HG02763 (cell line): Measurements from ENCODE around the gene CCL8.

Experiments used
- ATAC-seq: cut with Tn5 transposase; IDR thresholded peaks from one replicate; pipeline ENCODE4 v1.9.1; 2021; ENCODE audit warnings: mild to moderate bottlenecking, moderate library complexity; ENCODE audit not compliant: unreplicated experiment

The CCL8 gene

GRCh38 chr17:34319039-34319483, at the start of gene CCL8:
TSS of gene CCL8 (plus strand) at chr17:34319435. CDS start at chr17:34319502, 67 bp downstream.
- ATAC-seq, result no peak

DNA sequence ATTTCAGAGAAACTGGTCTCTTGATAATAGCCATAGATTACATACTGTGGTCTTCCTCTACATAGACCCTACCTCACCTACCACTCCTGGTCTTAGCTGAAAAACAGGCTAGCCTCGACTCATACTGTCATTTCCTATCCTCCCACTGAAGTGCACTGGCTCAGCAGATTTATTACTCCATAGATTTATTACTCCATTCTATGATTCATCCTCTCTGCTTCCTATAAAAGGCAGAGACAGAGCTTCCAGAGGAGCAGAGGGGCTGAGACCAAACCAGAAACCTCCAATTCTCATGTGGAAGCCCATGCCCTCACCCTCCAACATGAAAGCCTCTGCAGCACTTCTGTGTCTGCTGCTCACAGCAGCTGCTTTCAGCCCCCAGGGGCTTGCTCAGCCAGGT, 49.3 kb upstream of the CCL8 start, which contains the start of gene CCL7:
CCL7 (plus strand) TSS at position 253 of the 400 bp plus-strand sequence; CDS start at position 323, 70 bp downstream.
- ATAC-seq, result no peak

GRCh38 chr17:34275881-34276280, 43.4 kb upstream of the CCL8 start:
- no peak for ATAC-seq

GRCh38 chr17:34276826-34277225, 42.4 kb upstream of the CCL8 start:
- no peak for ATAC-seq

DNA sequence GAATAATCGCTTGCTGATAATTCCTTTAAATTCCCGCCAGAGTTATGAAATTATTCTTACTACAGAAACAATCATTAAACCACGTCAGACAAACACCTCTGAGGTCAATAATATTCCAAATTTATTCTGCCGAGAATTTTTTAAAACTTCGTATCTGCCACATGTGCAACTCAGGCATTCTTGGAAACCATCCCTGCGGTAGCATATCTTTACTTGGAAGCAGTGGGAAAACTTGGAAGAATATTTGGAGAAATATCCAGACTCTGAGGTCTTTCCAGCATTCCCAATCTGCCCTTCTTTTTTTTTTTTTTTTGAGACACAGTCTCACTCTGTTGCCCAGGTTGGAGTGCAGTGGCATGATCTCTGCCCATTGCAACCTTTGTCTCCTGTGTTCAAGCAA, 35.7 kb upstream of the CCL8 start:
- ATAC-seq, result no peak

DNA sequence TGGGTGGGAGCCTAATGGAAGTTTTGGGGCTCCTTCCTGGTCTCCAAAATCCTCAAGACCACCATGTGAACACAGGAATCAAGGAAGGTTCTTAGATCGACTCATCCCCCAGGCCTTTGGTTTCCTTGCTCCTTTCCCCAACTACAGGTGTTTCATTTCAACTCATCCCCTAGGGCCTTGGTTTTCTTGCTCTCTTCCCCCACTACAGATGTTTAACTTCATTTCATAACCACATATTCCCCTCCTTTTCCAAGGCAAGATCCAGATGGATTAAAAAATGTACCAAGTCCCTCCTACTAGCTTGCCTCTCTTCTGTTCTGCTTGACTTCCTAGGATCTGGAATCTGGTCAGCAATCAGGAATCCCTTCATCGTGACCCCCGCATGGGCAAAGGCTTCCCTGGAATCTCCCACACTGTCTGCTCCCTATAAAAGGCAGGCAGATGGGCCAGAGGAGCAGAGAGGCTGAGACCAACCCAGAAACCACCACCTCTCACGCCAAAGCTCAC, 33.9 kb upstream of the CCL8 start, which contains the start of gene CCL11:
CCL11 (plus strand) TSS at position 457 of the 507 bp plus-strand sequence. CDS start 67 bp downstream, outside the sequence.
- no peak for ATAC-seq

DNA sequence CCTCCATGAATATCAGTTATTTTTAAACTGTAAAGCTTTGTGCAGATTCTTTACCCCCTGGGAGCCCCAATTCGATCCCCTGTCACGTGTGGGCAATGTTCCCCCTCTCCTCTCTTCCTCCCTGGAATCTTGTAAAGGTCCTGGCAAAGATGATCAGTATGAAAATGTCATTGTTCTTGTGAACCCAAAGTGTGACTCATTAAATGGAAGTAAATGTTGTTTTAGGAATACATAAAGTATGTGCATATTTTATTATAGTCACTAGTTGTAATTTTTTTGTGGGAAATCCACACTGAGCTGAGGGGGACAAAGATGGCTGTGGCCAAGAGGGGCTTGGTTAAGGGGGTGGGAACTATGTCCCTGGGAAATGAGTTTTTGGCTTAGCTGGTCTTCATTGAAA, 31.4 kb upstream of the CCL8 start:
- ATAC-seq, result no peak

- ATAC-seq, result no peak
Measured at GRCh38 chr17:34290586-34290985, 28.6 kb upstream of the CCL8 start.

GRCh38 chr17:34291721-34292348, 27.4 kb upstream of the CCL8 start:
- ATAC-seq, result no peak

GRCh38 chr17:34299027-34299426, 20.2 kb upstream of the CCL8 start:
- no peak for ATAC-seq

DNA sequence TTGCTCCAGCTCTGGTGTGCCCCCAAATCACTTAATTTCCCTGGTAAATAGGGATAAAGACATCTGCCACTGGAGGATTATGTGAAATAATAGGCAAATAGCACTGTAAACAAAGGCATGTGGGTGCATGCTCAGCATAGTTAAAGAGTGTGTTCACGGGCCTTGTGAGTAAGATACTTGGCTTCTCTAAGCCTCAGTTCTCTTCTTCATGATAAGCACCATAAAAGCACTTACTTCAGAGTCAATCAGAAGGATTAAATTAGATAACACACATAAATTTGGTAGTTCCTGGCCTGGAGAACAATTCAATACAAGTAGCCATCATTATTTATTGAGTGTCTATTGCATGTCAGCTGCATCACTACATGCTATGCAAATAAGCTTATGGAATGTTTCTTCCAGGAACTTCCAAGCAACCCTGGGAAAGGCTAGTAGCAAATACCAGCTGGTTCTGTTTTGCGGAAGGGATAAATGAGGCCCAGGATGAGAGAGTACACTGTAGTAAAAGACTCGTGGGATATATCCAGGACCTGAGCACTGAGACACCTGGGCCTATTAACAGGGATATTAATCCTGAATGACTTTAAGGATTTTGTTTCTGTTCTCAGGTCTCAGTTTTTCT, 19.2 kb upstream of the CCL8 start:
- no peak for ATAC-seq

DNA sequence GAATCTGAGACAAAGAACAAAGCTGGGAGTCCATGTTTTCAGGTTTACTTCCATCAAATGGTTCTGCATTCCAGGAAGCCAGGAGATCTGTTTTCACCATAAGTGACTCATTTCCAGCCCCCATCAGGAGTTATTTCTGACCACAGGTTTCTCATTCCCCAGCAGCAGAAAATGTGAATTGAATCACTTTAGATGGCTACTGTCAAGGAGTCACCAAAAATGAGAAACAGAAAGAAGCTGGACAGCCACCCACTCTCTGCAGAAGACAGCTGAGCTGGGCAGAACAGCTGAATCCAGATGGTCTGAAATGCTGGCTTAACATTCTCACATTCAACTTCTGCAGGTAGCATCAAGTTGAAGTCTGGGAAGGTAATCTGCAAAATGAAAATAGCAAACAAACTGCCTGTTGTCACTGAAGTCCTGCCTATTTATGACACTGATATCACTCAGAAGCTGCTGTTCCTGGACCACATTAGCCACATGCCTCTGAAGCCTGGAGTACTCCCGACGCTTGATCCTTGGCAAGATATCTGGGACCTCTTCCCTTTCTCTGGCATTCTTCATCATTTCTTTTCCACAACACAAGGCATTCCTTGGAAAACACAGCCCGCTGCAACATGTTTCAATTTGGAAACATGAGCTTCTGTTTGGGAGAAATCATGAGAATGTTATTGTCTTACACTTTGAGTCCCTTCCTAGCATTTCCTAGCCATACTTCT, 18.4 kb upstream of the CCL8 start:
- no peak for ATAC-seq

DNA sequence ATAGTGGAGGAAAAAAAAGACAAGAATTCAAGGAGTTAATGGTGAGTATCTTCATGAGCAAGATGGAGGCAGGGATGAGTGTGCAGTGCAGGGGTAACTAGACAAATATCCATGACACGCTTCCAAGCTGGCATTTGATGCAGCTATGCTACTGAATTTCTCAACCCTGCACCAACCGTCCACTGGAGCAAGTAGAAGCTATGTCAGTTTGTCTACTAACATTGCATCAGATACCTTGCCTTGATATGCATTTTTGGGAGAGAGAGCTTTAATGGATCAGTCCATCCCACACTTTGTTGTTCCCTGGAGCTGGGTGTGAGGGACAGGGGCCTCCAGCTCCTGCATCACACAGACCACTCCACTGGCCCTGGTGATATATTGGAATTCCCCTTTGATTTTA, 17.2 kb upstream of the CCL8 start:
- no peak for ATAC-seq

- ATAC-seq, result no peak
Measured at GRCh38 chr17:34302636-34303035, 16.6 kb upstream of the CCL8 start.

DNA sequence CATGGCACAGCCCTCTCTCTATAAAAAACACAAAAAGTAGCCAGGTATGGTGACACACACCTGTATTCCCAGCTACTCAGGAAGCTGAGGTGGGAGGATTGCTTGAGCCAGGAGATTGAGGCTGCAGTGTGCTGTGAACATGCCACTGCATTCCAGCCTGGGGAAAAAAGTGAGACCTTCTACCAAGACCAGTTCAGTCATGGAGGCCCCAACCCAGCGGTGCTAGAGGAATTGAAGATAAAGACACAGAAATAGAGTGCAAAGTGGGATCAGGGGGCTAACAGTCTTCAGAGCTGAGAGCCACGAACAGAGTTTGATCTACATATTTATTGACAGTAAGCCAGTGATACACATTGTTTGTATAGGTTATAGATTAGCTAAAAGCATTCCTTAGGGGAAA, 15.6 kb upstream of the CCL8 start:
- no peak for ATAC-seq

- no peak for ATAC-seq
Measured at GRCh38 chr17:34305061-34305460, 14.2 kb upstream of the CCL8 start.

GRCh38 chr17:34305606-34306005, 13.6 kb upstream of the CCL8 start:
- ATAC-seq, result no peak

DNA sequence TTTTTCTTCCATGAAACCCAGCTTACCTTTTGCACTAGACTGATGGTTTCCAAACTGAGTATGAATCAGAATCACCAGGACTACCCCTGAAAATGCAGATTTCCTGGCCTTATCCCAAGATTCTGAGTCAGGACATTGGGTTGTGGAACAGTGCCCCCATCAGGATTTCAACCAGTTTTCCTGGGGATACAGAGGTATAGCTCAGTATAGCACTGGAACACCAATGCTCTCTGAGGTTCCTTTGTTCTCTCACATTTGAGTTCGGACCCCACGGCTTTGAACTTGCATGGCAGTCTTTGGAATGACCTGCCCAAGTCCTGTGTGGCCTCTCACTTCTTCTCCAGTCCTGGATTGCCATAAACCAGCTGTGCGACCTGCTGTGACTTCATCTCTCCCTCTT, 12.8 kb upstream of the CCL8 start:
- ATAC-seq, result no peak

DNA sequence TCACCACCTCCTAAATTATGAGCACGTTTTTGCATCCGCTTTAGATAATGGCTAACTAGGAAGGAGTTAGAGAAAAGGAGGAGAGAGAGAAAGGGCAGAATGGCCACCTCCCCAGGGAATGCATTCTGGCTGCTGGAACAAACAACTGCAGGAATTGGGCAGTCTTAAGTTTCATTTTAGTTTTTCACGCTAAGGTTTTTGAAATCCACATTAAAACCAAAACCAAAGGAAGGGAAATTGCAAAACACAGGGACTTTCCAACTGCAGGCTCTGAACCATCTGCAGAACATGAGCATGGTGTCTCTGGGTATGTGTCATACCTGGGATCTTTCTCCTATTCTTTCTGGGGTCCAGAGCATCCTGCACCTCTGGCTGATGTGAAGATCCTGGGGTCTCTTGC, 12.1 kb upstream of the CCL8 start:
- no peak for ATAC-seq

DNA sequence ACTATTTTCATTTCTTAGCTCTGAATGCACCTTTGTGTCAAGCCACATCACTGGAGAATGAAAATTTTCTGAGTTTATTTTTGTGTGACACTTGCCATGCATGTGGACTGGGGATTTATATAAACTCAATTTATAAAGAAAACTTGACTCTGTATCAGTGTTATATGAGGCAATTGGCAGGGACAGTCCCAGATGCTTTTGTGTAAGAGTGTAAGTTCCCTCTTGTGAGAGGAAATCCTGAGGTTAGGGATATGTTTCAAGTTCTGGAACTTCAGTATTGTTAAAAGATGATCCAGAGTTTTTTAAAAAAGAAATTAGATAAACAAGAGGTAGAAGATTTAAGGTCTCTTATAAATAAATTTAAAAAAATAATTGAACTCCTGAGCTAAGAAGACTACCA, 10.9 kb upstream of the CCL8 start:
- ATAC-seq, result no peak

DNA sequence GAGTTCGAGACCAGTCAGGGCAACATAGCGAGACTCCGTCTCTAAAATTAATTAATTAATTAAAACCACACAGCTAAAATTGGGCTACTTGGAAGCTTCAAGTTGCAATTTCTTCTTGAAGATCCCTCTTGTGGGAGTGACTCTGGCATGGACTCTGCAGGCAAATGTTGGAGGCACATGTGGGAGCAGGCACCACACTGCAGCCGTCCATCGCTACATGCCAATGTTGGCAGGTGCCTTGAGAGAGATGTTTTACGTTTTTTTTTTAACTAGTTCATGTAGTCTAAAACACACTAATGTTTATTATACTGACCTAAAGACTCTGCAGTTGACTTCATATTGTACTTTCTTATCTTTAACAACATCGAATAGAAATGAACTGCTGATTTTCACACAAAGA, 7.9 kb upstream of the CCL8 start:
- no peak for ATAC-seq

DNA sequence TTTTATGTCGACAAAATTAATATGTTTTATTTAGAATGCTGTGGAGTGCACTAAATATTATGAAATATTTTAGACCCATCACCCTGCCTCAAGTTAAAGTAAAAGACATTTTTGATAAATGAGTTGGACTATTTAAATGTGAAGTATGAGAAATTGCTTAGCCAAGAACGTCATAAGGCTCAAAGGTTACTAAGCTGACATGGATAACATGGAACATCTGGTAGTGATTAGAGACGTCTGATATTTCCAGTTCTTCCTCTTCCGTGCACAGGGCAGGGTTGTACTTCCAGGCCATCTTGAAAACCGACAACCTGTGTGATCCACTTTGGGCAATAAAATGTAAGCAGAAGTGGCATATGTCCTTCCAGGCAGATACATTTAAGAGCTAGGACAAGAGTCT, 7.2 kb upstream of the CCL8 start:
- ATAC-seq, result no peak
